Gastroesophageal sphincter (tissue), 3 donors: ENCODE results near the gene SSTR4.

Experiments used
- CTCF ChIP-seq, 4 experiments: fragments of 200-600 bp in 2 of 4; fragments of 450-650 bp in 2 of 4; sonication (generic) in 1 of 4; IDR thresholded peaks; one replicate each; pipeline ENCODE4 v1.5.1; 2017 to 2019; ENCODE audit warnings: antibody characterized with exemption in 4 of 4, mild to moderate bottlenecking in 2 of 4, moderate library complexity in 2 of 4
- POLR2A ChIP-seq, 2 donors: fragments of 450-650 bp; IDR thresholded peaks; one replicate each; pipeline ENCODE4 v1.6.1; 2017; ENCODE audit warnings: antibody characterized with exemption in 2 of 2, mild to moderate bottlenecking in 2 of 2, moderate library complexity in 1 of 2
- POLR2AphosphoS5 ChIP-seq: sonication (generic); formaldehyde crosslinking; IDR thresholded peaks from one replicate; pipeline ENCODE4 v1.6.1; 2017; ENCODE audit warnings: antibody characterized with exemption

GRCh38 chr20:23005776-23006175 is 29.3 kb upstream of the SSTR4 start:
- no peak for TF ChIP-seq CTCF (IDR thresholded peaks at IDR 0.05)
- no peak for TF ChIP-seq POLR2AphosphoS5
- TF ChIP-seq POLR2A (IDR thresholded peaks at IDR 0.05), result no peak
